Stomach (tissue), 4 donors: Measurements from ENCODE around the gene LINGO4.

Experiments used
- CTCF ChIP-seq, 7 experiments: fragments of 450-650 bp in 4 of 7; fragments of 200-600 bp in 3 of 7; sonication (generic) in 3 of 7; IDR thresholded peaks; one replicate each; pipeline ENCODE4 v1.5.1; 2016 to 2019; ENCODE audit warnings: antibody characterized with exemption in 7 of 7, control low read depth in 2 of 7, mild to moderate bottlenecking in 1 of 7
- POLR2A ChIP-seq, 4 donors: fragments of 450-650 bp; IDR thresholded peaks; one replicate each; pipeline ENCODE4 v1.6.1; 2016; ENCODE audit warnings: antibody characterized with exemption in 4 of 4, control low read depth in 2 of 4, mild to moderate bottlenecking in 1 of 4, moderate library complexity in 1 of 4

GRCh38 chr1:151801310-151801820 is 3.9 kb downstream of the LINGO4 start:
- TF ChIP-seq POLR2A (IDR thresholded peaks at IDR 0.05) (no peak), CTCF (IDR thresholded peaks at IDR 0.05) (no peak)
